ENCODE data around the gene MAP3K5.
"Not testable (repeated sequence)": the region's sequence is repeated elsewhere in the genome, so short reads cannot be mapped to it uniquely, and the experiment has no call there.

MAP3K5 gene

DNA sequence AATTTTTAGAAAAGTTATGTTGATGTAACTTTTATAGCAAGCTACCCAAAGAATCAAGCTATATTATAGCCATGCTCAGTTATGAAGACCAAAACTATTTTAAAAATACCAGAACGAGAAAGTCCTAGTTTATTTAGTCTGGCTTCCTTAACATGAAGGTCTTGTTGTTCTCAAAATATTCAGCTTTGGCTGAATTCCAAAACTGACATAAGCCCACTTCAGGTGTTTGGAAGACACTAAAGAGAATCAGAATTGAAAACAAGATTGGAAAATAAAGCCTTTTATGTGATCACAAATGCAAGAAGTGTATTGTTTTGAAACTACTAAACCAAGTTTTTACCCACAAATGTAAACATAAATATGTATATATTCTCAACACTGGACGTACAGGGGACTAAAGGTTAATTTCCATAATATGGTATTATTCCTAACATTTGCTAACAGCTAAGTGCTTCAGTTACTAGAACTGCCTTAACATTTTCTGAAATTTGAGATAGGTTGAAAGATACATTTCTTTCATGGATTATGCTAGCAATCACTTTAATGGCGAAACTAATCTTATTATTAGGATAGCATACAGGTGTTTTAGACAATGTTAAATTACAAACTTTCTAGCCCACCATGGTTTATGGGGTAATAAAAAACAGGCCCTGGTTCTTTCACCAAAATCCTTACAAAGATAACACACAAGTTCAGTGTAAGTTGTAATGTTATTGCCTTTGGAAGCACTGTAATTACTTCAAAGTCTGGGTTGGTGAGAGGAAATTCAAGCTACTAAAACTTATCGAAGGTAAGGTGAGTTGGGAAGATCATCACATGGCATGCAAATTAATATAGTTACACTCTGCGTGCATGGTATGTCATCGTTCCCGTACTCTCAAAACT is 1.6 kb downstream of the MAP3K5 start:
- DNase-seq, result no peak

DNA sequence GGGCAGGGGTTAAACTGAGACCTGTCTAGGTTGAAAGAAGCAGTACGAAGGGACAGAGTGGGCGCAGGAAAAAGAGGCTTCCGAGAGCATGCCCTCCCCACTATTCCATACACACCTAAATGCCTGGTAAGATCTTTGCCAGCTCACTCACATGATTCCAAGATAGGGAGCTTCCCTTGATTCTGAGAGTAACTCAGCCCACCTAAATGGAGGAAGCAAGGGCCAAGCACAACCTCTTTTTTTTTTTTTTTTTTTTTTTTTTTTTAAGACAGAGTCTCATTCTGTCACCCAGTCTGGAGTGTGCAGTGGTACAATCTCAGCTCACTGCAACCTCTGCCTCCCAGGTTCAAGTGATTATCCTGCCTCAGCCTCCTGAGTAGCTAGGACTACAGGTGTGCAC is 2.8 kb downstream of the MAP3K5 start:
- DNase-seq, result not testable (repeated sequence)

DNA sequence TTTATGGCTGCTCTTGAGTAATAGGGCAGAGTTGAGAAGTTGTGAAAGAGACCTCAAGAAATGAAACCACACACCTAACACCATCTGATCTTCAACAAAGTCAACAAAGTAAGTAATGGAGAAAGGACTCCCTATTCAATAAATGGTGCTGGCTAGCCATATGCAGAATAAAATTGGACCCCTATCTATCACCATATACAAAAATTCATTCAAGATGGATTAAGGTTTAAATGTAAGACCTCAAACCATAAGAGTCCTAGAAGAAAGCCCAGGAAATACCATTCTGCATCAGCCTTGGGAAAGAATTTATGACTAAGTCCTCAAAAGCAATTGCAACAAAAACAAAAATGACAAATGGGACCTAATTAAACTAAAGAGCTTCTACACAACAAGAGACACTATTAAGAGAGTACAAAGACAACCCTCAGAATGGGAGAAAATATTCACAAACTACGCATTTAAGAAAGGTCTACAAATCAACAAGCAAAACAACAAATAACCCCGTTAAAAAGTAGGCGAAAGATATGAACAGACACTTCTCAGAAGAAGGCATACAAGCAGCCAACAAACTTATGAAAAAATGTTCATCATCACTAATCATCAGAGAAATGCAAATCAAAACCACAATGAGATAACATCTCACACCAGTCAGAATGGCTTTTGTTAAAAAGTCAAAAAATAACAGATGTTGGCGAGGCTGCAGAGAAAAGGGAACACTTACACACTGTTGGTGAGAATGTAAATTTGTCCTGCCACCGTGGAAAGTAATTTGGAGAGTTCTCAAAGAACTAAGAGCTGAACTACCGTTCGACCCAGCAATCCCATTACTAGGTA is 4.0 kb downstream of the MAP3K5 start:
- no peak for DNase-seq

DNA sequence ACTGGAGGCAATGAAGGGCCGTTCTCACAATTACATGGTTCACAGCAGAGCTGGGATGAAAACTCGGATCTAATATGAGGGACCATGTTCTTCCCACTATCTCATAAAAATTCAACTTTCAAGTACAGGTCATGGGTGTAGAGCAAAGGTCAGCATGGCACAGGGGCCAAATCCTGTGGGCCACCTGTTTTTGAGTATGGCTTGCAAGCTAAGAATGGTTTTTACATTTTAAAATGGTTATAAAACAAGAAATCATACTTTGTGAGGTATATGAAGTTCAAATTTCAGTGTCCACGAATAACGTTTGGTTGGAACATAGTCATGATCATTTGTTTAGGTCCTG is 4.6 kb downstream of the MAP3K5 start:
- no peak for DNase-seq

DNA sequence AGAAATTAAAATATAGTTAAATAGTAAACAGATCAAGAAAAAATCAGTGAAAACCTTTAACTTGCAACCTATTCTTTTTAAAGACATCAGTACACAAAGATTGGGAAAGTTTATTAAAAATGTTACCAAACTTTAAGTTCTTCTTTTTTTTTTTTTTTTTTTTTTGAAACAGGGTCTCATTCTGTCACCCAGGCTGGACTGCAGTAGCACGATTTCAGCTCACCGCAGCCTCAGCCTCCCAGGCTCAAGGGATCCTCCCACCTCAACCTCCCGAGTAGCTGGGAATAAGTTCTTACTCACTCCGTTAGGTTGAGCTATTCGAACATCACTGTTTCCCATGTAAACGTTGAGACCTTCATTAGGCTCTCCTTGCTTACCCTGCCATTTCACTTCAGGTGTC is 5.6 kb downstream of the MAP3K5 start:
- DNase-seq, result no peak

DNA sequence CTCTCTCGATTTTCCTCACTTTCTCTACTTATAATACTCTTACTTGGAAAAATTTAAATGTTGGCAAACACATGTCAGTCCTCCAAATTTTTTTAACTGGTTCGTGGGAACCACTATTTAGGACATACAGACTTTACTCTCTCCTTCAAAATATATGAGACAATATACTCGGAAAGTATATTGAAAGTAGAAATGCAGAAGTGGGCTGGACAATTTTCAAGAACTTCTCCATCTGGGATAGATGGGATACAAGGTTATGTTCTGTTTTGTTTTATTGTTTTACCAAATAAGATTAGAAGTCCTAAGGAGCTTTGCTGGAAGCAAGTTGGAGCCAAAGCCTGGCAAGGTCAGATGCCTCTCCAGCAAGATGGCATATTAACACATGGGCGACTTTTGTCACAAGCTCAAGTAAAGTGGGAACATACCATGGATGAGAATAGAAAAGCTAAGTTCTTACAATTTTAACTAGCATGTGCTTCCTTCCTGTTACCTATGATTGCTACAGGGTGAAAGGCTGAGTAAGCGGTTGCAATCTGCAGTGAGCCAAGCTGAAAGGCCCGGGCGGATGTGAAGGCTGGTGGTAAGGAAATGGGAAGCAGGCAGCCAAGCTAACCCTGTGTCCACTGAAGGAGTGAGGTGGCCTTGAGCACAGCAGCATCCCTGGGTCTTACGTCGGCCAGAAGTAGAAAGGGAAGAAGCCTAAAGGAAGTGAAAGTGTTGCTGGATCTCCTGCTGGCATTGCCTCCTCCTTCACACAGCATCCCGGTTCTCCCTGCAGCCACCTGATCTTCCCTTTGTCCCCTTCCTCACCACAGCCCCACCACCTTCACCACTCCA is 7.1 kb downstream of the MAP3K5 start:
- DNase-seq, result no peak

DNA sequence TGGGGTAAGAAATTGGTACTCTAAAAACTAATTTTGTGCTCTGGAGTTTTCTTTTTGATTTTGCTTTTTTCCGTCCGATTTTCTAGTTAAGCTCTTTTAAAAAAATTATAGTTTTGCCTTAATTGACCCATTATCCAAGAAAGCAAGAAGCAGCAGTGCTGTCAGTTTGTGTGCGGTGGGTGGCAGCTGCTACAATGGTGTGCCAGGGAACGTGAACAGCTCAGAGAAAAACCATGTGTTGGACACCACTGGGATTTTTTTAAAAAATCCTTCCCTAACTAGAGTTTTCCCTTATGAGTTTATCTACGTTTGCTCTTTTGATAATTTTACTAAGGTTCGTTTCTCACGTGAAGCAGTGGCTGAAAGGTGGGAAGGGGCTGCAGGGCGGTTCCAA is 8.0 kb downstream of the MAP3K5 start:
- DNase-seq, result no peak

DNA sequence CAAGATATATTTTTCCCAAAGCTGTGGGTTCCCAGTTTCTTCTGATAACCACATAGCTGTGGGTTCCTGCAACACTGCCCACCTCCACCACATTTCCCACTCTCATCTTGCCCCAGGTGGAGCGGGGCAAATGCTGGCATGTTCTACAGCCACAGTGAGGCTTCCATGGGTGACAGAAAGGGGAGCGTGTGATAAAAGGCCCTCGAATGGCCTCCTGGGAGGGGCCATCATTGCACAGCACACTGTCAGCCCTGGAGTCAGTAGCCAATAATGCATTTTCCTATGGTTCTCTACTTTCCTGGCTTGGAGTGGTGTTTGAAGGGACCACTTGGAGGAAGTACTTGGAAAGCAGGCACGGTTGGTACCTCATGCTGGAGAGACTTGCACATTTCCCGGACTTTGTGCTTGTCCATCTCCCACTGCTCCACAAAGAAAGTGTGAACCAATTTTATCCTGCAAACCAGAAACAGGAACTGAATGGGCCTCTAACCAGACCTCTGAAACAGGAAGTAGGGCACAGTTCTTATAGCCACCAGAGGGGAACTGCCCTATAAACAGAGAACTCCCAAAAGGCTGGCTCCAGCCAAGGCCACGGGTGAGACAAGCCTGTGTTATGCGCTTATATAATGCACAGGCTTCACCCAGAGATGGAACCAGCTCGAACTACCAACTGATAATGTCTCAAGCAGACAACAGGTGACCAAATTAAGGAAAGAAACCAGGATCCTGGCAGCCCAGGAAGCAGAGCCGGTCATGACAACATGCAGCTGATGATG is 8.6 kb downstream of the MAP3K5 start:
- DNase-seq, result no peak

DNA sequence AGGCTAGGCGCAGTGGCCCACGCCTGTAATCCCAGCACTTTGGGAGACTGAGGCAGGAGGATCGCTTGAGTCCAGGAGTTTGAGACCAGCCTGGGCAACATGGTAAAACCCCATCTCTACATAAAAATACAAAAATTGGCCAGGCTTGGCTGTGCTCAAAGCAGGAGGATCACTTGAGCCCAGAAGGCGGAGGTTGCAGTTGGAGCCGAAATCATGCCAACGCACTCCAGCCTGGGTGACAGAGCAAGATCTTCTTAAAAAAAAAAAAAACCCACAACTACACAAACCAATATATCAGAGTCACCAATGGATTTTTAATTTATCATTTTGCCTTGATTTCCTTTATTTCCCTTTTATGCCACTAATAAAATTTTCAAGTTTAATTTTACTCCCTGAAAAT is 9.3 kb downstream of the MAP3K5 start:
- no peak for DNase-seq

DNA sequence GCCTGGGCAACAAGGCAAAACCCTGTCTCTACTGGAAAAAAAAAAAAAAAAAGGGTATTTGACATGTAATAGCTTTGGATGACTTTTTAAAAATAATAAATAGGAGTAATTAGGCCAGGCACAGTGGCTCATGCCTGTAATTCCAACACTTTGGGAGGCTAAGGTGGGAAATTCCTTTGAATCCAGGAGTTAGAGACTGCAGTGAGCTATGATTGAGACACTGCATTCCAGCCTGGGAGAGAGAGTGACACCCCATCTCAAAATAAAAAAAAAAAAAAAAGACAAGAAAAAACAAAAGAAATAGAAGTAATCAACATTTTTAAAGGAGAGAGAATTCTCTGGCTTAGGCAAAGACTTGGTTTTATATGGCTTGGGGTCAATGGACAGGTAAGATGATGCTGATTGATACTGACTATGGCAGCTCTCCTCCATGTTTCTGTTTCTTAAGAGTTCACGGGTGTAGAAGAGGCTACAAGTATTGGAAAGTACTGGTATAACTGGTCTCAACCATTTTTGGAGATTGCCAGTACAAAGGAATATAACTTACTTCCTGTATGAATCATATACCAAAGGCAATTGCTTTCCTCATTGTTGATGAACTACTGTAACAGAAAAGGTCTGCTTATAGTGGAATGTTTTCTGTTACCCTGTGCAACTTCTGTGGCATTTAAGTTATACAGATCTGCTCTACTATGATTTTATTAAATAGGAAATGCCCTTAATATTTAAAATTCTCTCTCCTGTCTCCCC is 10.1 kb downstream of the MAP3K5 start:
- DNase-seq, result no peak

DNA sequence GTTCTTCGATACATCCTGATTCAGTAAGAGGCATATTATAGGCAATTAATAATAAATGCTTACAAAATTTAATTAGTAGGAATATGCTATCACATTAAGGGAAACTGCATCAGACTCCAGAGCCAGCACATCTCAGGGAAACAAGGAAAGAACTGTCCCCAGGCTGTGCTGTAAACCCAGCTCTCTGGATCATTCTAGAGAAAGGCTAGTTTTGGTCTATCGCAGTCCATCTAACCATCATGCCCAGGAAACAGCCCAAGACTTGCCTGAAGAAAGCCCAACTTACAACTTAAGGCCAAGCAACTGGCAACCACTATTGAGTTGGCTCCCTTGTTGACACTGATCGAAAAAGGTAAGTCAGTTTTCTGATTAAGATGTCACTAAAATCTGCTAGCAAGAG is 11.3 kb downstream of the MAP3K5 start:
- DNase-seq, result no peak

DNA sequence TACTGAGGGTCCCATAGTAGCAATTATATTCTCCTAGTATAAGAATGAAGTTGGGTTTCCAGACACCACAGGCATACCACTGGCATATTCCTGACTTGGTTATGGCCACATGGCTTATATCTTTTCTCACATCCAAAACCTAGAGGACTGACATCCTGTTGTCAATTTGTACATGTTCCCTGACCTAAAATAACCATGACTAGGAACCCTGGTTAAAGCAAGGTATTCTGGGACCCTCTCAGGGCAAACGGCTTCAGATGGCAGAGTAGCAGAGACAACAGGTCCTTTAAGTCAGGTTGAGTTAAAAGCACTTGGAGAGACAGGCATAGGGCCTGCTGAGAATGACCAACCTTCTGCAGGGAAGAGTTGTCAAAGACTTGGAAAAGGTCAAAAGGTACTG is 12.6 kb downstream of the MAP3K5 start:
- DNase-seq, result no peak

DNA sequence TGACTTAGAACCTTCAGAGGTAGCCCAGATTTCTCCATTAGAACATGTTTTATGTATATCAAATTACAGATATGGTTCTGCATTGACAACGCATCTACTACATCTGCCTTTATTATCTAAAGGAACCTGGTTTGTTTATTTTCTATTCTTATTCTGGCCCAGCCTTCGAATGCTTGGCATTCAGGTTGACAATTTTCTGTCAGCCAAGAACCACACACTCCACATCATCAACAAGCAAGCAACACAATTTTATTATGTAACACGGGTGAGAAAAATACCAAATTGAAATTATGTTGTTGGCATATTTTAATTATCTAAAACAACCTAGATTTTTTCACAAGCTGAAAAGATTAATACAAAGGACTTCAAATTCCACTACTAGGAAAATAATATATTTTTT is 14.6 kb downstream of the MAP3K5 start:
- no peak for DNase-seq

DNA sequence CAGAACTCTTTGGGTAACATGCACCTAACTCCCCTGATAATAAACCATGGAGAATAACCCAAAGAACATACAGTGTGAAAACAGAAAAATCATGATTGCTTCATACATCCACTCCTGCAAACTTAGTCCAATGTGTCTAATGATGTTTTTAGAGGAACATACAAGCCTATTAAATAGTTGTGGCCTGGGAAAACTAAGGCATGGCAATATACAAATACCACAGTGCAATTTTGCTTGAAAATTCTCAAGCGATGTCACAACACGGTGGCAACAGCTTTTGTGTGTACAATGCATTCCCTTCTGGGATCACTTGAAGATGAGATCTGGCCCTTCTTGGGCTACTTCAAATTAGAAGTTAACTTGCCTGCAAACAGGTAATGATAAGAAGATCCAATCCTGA is 16.7 kb downstream of the MAP3K5 start:
- DNase-seq, result no peak

DNA sequence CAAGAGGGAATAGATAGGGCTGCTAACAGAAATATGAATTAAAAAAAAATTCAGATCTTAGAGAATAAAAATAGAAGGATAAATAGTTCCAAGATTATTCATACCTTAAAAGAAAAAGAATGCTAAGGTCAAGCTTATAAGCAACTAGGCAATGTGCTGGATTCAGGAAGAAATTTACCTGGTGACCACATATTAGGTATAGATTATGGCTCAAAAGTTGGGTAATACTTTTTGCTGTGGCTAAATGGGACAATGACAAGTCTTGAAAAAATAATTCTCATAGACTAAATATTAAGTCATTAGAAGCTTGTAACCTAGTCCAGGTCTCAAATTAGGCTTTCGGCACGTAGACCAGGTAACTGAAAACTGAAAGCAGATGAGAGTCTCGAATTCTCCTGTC is 17.2 kb downstream of the MAP3K5 start:
- DNase-seq, result no peak

DNA sequence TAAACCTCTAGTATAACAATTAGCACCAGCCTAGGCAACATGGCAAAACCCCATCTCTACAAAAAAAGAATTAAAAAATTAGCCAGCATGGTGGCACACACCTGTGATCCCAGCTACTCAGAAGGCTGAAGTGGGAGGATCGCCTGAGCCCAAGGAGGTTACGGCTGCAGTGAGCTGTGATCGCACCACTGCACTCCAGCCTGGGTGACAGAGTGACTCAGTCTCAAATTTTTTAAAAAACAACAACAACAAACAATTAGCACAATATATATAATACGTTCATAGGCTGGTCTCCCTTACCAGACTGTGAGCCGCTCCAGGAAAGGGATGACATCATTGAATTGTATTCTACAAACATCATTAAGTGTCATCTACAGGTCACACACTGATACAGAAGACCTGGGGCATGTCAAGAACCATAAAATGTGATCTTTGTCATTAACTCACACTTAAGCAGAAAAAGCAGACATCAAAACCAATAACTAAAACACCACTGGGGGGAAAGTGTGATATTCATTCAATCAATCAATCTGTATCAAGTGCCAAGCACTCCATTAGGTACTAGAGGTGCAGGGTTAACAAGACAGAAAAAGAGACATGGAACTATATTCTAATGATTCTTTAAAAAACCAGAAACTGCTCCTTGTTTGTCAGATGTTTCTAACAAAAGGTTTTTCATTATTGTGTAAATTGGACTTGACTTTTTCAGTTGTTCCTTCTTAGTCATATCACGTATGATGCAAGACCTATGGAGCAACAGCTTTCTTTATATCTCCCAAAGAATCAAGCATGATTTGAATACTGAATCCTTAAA is 17.8 kb downstream of the MAP3K5 start:
- DNase-seq, result no peak

DNA sequence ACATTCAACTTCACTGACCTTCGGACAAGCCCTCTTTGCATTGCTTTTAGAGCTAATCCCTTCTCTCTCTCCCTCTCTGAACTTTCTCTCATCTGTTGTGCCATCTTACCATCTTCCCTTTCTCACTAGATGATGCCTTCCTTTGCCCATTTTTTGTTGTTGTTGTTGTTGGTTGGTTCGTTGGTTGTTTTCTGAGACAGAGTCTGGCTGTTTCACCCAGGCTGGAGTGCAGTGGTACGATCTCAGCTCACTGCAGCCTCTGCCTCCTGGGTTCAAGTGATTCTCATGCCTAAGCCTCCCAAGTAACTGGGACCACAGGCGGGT is 18.8 kb downstream of the MAP3K5 start:
- no peak for DNase-seq

DNA sequence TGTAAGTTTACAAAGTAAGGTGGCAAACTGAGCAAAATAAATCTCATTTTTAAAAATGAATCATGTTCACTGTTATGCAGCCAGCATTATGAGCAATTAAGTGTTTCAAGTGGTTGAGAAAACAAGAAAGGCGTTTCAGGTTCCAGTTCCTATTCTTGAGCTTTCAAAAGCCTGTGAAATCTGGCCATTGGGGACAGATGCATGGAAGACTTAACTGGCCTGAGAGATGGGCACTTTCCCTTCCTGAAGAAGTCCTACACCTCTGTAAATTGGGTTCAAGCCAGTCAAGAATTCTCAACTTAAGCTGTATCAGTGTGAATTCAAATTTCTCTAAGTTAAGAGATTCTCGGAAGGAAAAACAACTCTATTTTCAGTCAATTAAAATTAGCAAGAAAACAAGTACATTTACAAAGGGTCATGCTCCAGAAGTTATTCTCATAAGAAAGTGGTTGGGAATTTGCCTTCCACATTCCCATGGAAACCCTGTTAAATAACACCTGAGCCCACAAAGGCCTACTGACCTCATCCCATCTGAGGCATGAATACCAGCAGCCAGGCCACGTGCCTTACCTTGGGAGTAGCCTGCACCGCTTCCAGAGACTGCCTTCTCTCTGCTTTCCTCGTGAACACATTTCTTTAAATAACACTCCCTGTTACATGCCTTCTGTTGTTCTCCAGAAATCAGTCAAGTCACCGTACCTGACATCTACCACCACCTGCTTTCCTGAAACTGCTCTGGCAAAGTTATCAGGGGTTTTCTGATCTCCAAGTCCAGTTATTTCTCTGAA is 19.4 kb downstream of the MAP3K5 start:
- DNase-seq, result no peak

DNA sequence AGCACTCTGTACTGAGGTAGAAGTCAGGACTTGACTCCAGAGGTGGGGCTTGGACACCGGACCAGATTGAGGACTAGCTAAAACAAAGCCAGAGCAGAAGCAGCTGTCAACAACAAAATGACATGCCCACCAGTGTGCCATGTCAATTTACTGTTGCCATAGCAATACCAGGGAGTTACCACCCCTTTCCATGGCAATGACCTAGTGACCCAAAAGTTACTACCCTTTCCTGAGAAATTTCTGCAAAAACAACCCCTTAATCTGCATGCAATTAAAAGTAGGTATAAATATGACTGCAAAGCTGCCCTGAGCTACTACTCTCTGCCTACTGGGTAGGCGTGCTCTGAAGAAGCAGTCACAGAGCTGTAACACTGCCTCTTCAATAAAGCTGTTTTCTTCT is 21.0 kb downstream of the MAP3K5 start:
- DNase-seq, result no peak

DNA sequence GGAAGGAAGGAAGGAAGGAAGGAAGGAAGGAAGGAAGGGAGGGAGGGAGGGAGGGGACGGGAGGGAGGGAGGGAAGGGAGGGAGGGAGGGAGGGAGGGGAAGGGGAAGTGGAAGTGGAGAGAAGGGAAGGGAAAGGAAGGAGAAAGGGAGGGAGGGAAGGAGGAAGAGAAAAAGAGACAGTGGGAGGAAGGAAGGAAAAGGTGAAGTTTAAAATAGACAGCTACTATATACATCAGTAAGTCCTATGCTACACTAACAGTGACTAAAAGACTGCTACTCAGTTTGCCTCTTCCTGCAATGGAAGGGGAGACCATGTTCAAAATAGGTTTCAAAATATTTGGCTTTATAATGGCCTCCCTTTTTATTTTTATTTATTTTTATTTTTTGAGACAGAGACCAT is 22.5 kb downstream of the MAP3K5 start:
- no peak for DNase-seq
